ENCODE results near the gene SPTB. TPM values are rescaled to one million over a fixed set of nuclear protein-coding genes. Genes with fewer than 3 reads are reported as not detected.

Gene SPTB
- total and polyA plus RNA-seq, 3 donors from 2014 or later: 3.3 to 6.6 (median 5.6) TPM

GRCh38 chr14:64731141-64731581, 148.5 kb downstream of the SPTB start:
- H3K4me1 ChIP-seq: no peaks in the 10 kb centered on the region
- no peak for TF ChIP-seq POLR2A (IDR thresholded peaks at IDR 0.05)
- no peaks in the 10 kb centered on the region for H3K36me3 ChIP-seq (ENCODE audit: low read depth, missing control alignments)
- H3K27ac ChIP-seq: no peak overlapping the region
- no peaks in the 10 kb centered on the region for H3K27me3 ChIP-seq
- DNase-seq: no peak
- no peaks in the 10 kb centered on the region for H3K9me3 ChIP-seq
- intact Hi-C loops (cut with DNase I; ENCODE audit: low total_unique reads): no loop called here
- WGBS, 2 donors: 89 to 95% methylated on average over 7 to 15 of the region's 15 CpGs
- H3K4me3 ChIP-seq: no peak overlapping the region

- no peak for DNase-seq
- Histone ChIP-seq H3K4me1 (peaks cover under 1% of the 10 kb centered on the region), H3K4me3 (no peak overlapping the region), H3K27me3 (no peaks in the 10 kb centered on the region), H3K9me3 (no peaks in the 10 kb centered on the region), H3K36me3 (ENCODE audit: low read depth, missing control alignments) (no peaks in the 10 kb centered on the region), H3K27ac (no peak overlapping the region)
- 91 to 92% methylated on average over 4 to 12 of the region's 12 CpGs for WGBS, 2 donors
- TF ChIP-seq POLR2A (IDR thresholded peaks at IDR 0.05) (no peak), CTCF (IDR thresholded peaks at IDR 0.05) (no peak)
- intact Hi-C loops (cut with DNase I; ENCODE audit: low total_unique reads): no loop called here
Measured at GRCh38 chr14:64730681-64731080, 149.0 kb downstream of the SPTB start.

GRCh38 chr14:64730061-64730440, 149.7 kb downstream of the SPTB start:
- Histone ChIP-seq H3K36me3 (ENCODE audit: low read depth, missing control alignments) (no peaks in the 10 kb centered on the region), H3K4me3 (no peak overlapping the region), H3K9me3 (no peaks in the 10 kb centered on the region), H3K4me1 (peaks cover 6% of the 10 kb centered on the region), H3K27ac (no peak overlapping the region), H3K27me3 (no peaks in the 10 kb centered on the region)
- no peak for TF ChIP-seq POLR2A (IDR thresholded peaks at IDR 0.05)
- TF ChIP-seq CTCF (IDR thresholded peaks at IDR 0.05): no peak
- 60 to 90% methylated on average over 1 of the region's 1 CpG for WGBS, 2 donors
- intact Hi-C loops (cut with DNase I; ENCODE audit: low total_unique reads): no loop called here
- no peak for DNase-seq

- intact Hi-C loops (cut with DNase I; ENCODE audit: low total_unique reads): no loop called here
- WGBS, 2 donors: 75 to 76% methylated on average over 5 of the region's 5 CpGs
- Histone ChIP-seq H3K27ac (no peak overlapping the region), H3K9me3 (no peaks in the 10 kb centered on the region), H3K27me3 (no peaks in the 10 kb centered on the region), H3K36me3 (ENCODE audit: low read depth, missing control alignments) (no peaks in the 10 kb centered on the region), H3K4me1 (peaks cover 12% of the 10 kb centered on the region), H3K4me3 (no peak overlapping the region)
- DNase-seq: no peak
- TF ChIP-seq POLR2A (IDR thresholded peaks at IDR 0.05) (no peak), CTCF (IDR thresholded peaks at IDR 0.05) (no peak)
Measured at GRCh38 chr14:64729386-64730060, 150.2 kb downstream of the SPTB start.

- Histone ChIP-seq H3K4me1 (peaks cover 18% of the 10 kb centered on the region), H3K27ac (no peak overlapping the region), H3K9me3 (no peaks in the 10 kb centered on the region), H3K4me3 (no peak overlapping the region), H3K36me3 (ENCODE audit: low read depth, missing control alignments) (no peaks in the 10 kb centered on the region), H3K27me3 (no peaks in the 10 kb centered on the region)
- intact Hi-C loops (cut with DNase I; ENCODE audit: low total_unique reads): no loop called here
- no peak for DNase-seq
- TF ChIP-seq CTCF (IDR thresholded peaks at IDR 0.05): no peak
- no peak for TF ChIP-seq POLR2A (IDR thresholded peaks at IDR 0.05)
- WGBS, 2 donors: 92 to 94% methylated on average over 9 to 10 of the region's 10 CpGs
Measured at GRCh38 chr14:64728856-64729255, 150.9 kb downstream of the SPTB start.
